T-helper 1 cell treated with Interleukin-12 subunit alpha and Interleukin-12 subunit beta and Interleukin-4 antibody, amounts not matched to agents 30 ng/mL and 1 ng/mL, for 36 hours (primary cell): Measurements from ENCODE around the gene MTFR1L. TPM values are rescaled to one million over a fixed set of nuclear protein-coding genes. Genes with fewer than 3 reads are reported as not detected.

Experiments
- intact Hi-C: fragments of 100-400 bp; cut with micrococcal nuclease; formaldehyde crosslinking; loops from one replicate; pipeline ENCODE4 v1.15.1; 2024
- total RNA-seq: library from RNA; stranded (reverse); gene quantifications from 2 replicates; pipeline ENCODE4 v1.2.3, GENCODE V29; 2022

Gene MTFR1L
- total RNA-seq, 1 donor from 2014 or later = 32.5 TPM

DNA sequence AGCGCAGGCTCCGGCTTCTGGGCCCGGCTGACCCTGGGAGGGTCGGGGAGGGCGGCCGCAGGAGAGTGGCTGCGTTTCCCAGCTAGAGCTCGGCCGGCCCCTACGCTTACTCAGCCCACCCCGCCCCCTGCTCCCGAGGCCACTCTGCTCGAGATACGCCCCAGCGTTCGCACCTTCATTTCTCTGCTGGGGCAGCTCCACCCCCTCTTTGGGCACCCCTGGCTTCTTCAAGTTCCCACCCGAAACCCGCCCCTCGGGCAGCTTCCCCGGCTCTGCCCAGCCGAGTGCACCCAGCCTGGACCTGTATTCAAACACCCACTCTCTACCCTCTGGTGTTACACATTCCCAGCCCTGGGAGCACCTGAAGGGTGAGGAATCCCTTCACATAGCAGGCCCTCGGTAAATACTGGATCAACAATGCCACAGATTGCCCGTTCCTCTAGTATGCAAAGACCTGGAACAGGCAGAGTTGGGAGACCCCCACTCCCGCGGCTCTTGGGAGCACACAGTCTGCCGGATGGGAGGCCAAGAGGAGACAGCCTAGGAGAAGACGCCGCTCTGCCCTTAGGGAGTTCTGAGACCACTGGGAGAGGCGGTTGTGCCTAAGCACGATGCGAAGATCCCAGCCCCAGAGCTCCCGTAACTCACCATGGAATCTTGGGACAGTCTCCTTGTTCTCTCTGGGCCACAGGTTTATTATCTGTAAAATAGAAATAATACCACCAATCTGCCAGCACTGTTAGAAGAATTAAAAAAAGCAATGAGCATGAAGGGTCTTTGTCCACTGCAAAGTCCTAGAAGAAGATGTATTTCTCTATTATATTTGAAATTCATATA, 56.3 kb downstream of the MTFR1L start:
- intact Hi-C loops = loop anchor here (1.0 to 2.0 kb wide), 3 partner anchors 17 to 29 kb away; partner anchors contain the start of gene AUNIP

DNA sequence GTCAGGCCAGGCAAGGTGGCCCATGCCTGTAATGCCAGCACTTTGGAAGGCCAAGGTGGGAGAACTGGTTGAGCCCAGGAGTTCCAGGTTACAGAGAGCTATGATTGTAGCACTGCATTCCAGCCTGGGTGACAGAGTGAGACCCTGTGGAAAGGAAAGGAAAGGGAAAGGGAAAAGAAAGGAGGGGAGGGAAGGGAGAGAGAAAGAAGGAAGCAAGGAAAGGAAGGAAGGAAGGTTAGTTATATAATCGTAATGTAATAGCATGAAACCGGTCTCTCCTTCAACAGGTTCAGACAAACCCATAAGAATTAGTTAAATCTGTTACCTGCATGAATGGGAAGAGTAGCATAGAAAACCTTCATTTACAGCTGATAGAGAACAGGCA, 56.9 kb downstream of the MTFR1L start:
- intact Hi-C loops = no loop called here

GRCh38 chr1:25877155-25877554, 57.4 kb downstream of the MTFR1L start:
- intact Hi-C loops = no loop called here

GRCh38 chr1:25878690-25879089, 58.9 kb downstream of the MTFR1L start:
- intact Hi-C loops = no loop called here

GRCh38 chr1:25879675-25880074, 59.9 kb downstream of the MTFR1L start:
- intact Hi-C loops = no loop called here

DNA sequence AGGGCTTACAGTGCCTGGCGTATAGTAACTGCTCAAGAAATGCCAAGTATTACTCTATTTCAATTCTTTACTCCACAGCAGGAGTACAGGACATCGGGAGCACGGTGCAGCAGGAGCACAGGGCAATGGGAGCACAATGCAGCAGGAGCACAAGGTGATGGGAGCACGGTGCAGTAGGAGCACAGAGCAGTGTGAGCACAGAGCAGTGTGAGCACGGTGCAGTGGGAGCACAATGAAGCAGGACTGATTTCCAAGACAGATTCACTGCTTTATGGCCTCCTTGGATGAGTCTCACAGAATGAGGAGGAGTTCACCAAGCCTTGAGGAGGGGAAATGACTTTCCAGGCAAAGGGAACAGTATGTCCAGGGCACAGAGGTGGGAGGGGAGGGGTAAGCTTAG, 60.8 kb downstream of the MTFR1L start:
- intact Hi-C loops = no loop called here

DNA sequence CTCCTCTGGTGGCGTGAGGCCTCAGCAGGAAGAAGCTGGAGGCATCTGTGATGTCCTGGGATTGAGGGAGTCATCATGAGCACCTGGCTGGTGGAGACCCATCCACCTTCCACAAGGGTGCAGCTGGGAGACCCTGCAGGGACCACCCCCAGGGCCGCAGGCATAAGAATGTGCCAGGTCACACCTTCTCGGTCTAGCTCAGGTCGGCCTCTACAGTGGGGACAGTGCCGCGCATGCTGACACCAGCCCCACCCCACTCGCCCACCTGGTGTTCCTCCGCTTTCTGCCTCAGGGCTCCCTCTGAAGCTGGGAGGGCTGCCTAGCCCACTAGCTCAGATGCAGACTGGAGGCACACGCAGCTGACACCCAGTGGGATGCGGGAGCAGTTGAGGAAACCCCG, 61.5 kb downstream of the MTFR1L start:
- intact Hi-C loops = no loop called here

Other genes with a start within 250 kb of the MTFR1L start
- 9.4 and 11.0 TPM in 2 replicates for gene MAN1C1, start 203.2 kb upstream of the MTFR1L start, total RNA-seq
- gene SELENON, start 19.8 kb upstream of the MTFR1L start, total RNA-seq = 8.2 and 10.2 TPM in 2 replicates
- gene AUNIP, start 39.5 kb downstream of the MTFR1L start, total RNA-seq = 5.5 and 6.5 TPM in 2 replicates
- gene PAQR7, start 55.8 kb downstream of the MTFR1L start, total RNA-seq = 1.8 TPM in 2 replicates
- gene STMN1, start 86.5 kb downstream of the MTFR1L start, total RNA-seq = 294 and 315 TPM in 2 replicates
- 9.8 and 11.1 TPM in 2 replicates for gene PAFAH2, start 178.1 kb downstream of the MTFR1L start, total RNA-seq
- not detected in 2 replicates for gene EXTL1, start 201.8 kb downstream of the MTFR1L start, total RNA-seq
- gene SLC30A2, start 226.2 kb downstream of the MTFR1L start, total RNA-seq = not detected in 2 replicates
- gene TRIM63, start 247.7 kb downstream of the MTFR1L start, total RNA-seq = not detected in 2 replicates